ENCODE data around the gene SERPINB6.
"Not testable (repeated sequence)": the region's sequence is repeated elsewhere in the genome, so short reads cannot be mapped to it uniquely, and the experiment has no call there.

DNA sequence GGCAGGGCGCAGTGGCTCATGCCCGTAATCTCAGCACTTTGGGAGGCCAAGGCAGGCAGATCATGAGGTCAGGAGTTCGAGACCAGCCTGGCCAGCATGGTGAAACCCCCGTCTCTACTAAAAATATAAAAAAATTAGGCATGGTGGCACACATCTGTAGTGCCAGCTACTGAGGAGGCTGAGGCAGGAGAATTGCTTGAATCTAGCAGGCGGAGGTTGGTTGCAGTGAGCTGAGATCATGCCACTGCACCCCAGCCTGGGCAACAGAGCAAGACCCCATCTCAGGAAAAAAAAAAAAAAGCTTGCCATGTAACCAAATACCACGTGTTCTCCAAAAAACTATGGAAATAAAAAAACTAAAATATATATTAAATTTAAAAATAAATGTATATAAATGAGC is 1.8 kb upstream of the SERPINB6 start:
- TF ChIP-seq, protein P1, sequence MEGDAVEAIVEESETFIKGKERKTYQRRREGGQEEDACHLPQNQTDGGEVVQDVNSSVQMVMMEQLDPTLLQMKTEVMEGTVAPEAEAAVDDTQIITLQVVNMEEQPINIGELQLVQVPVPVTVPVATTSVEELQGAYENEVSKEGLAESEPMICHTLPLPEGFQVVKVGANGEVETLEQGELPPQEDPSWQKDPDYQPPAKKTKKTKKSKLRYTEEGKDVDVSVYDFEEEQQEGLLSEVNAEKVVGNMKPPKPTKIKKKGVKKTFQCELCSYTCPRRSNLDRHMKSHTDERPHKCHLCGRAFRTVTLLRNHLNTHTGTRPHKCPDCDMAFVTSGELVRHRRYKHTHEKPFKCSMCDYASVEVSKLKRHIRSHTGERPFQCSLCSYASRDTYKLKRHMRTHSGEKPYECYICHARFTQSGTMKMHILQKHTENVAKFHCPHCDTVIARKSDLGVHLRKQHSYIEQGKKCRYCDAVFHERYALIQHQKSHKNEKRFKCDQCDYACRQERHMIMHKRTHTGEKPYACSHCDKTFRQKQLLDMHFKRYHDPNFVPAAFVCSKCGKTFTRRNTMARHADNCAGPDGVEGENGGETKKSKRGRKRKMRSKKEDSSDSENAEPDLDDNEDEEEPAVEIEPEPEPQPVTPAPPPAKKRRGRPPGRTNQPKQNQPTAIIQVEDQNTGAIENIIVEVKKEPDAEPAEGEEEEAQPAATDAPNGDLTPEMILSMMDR (conservative IDR thresholded peaks at IDR 0.05; ENCODE audit: low read length) = not testable (repeated sequence)
- not testable (repeated sequence) for TF ChIP-seq EZH2phosphoT487 (IDR thresholded peaks at IDR 0.05; ENCODE audit: borderline replicate concordance, low read depth, low read length)

All from OCI-LY7 (cell line).